HepG2 (cell line): ENCODE data around the gene MTFR1L. TPM values are rescaled to one million over a fixed set of nuclear protein-coding genes. Genes with fewer than 3 reads are reported as not detected.

Experiments used
- ATAC-seq: fragments of 200-7000 bp; cut with Tn5 transposase; 3 replicates; pipeline ENCODE4 v1.9.1; 2020; ENCODE audit warnings: mild to moderate bottlenecking, moderate library complexity
- BruUV-seq: library from RNA; stranded (reverse); fragments of 400-500 nt; replicated peaks from 2 replicates; lab custom pipeline; 2021; lab: Mats Ljungman, UMichigan
- CTCF ChIA-PET: fragments of 300-600 bp; formaldehyde crosslinking; extraction: SDS; loops from one replicate; lab custom pipeline; 2021; ENCODE audit warnings: low total read pairs, inconsistent platforms, low intra/inter-chr PET ratio; lab: Yijun Ruan, JAX
- POLR2A ChIA-PET: fragments of 350-600 bp; sonication (Branson Sonifier 250); formaldehyde crosslinking; loops from one replicate; lab custom pipeline; 2020; ENCODE audit warnings: antibody characterized with exemption, inconsistent platforms; lab: Yijun Ruan, JAX
- DNase-seq: peaks from one replicate; pipeline ENCODE4 v3.0.0-alpha.2; 2015; ENCODE audit warnings: low spot score
- FAIRE-seq: peaks from 3 replicates; lab custom pipeline; 2011; peaks lifted over from hg19 to GRCh38; lab: Jason Lieb, UNC
- H2AFZ ChIP-seq: one replicate; pipeline ENCODE4 v1.6.1; 2011; ENCODE audit warnings: low read length, inconsistent platforms
- H3K27ac ChIP-seq: fragments of 300-600 bp; 3 replicates; pipeline ENCODE4 v1.8.0; 2011; ENCODE audit warnings: mixed run types, mild to moderate bottlenecking, mixed read lengths, low read length, inconsistent platforms; ENCODE audit not compliant: insufficient read depth; ENCODE audit errors: extremely low read length
- H3K27me3 ChIP-seq, 2 experiments: fragments of 200-600 bp in 1 of 2; 2 replicates in 1 of 2; 3 replicates in 1 of 2; pipeline versions ENCODE4 v1.6.0 to v1.8.0; 2011; ENCODE audit warnings: low read length in 2 of 2, mild to moderate bottlenecking in 2 of 2, moderate library complexity in 2 of 2, inconsistent platforms in 1 of 2; ENCODE audit not compliant: insufficient read depth in 2 of 2, control insufficient read depth in 1 of 2
- H3K36me3 ChIP-seq, 2 experiments: fragments of 200-600 bp in 1 of 2; replicated peaks in 1 of 2; 2 replicates in 1 of 2; 3 replicates in 1 of 2; pipeline versions ENCODE4 v1.5.1 to v1.8.0; 2011; ENCODE audit warnings: low read length in 2 of 2, inconsistent platforms in 1 of 2; ENCODE audit not compliant: insufficient read depth in 2 of 2, control insufficient read depth in 1 of 2
- H3K4me1 ChIP-seq: 2 replicates; pipeline ENCODE4 v1.5.1; 2012; ENCODE audit warnings: low read length, inconsistent platforms; ENCODE audit not compliant: insufficient read depth
- H3K4me2 ChIP-seq: 2 replicates; pipeline ENCODE4 v1.6.0; 2011; ENCODE audit warnings: low read depth, low read length, inconsistent platforms
- H3K4me3 ChIP-seq, 3 experiments: fragments of 200-600 bp in 1 of 3; sonication (generic), shearing (Covaris generic) in 1 of 3; replicated peaks in 1 of 3; 2 replicates each; pipeline ENCODE4 v1.5.1; 2011 to 2016; ENCODE audit warnings: low read length in 3 of 3, inconsistent platforms in 2 of 3, low read depth in 2 of 3, mild to moderate bottlenecking in 2 of 3, control low read depth in 1 of 3, mixed read lengths in 1 of 3; ENCODE audit not compliant: insufficient read depth in 1 of 3
- H3K79me2 ChIP-seq: one replicate; pipeline ENCODE4 v1.6.1; 2011; ENCODE audit warnings: low read length, inconsistent platforms; ENCODE audit not compliant: insufficient read depth
- H3K9ac ChIP-seq: 2 replicates; pipeline ENCODE4 v1.6.0; 2011; ENCODE audit warnings: mild to moderate bottlenecking, low read depth, low read length, inconsistent platforms; ENCODE audit not compliant: insufficient read depth
- H3K9me3 ChIP-seq: 2 replicates; pipeline ENCODE4 v1.5.1; 2012; ENCODE audit warnings: mild to moderate bottlenecking, low read length
- H4K20me1 ChIP-seq: 2 replicates; pipeline ENCODE4 v1.6.0; 2011; ENCODE audit warnings: inconsistent platforms, mild to moderate bottlenecking, low read length, moderate library complexity; ENCODE audit not compliant: insufficient read depth
- ATF1 ChIP-seq: IDR thresholded peaks from 2 replicates; pipeline ENCODE4 v1.6.1; 2016; ENCODE audit warnings: mild to moderate bottlenecking, control low read depth
- ELF1 ChIP-seq: sonication (generic); formaldehyde crosslinking; IDR thresholded peaks from 2 replicates; pipeline ENCODE4 v1.4.0; 2020; ENCODE audit warnings: missing genetic modification reagents
- HNF4A ChIP-seq: sonication (generic); formaldehyde crosslinking; IDR thresholded peaks from 2 replicates; pipeline ENCODE4 v1.4.0; 2020; ENCODE audit warnings: missing genetic modification reagents
- SIN3A ChIP-seq: IDR thresholded peaks from 2 replicates; pipeline ENCODE4 v1.6.1; 2011; ENCODE audit warnings: low read depth, mild to moderate bottlenecking, control low read depth, low read length, borderline replicate concordance
- SRSF9 ChIP-seq: fragments of 200-400 bp; formaldehyde crosslinking; IDR thresholded peaks from 2 replicates; pipeline ENCODE4 v1.6.1; 2018; ENCODE audit warnings: borderline replicate concordance, mild to moderate bottlenecking, low read depth, low read length; ENCODE audit not compliant: insufficient read depth, poor library complexity, severe bottlenecking
- THYN1 ChIP-seq: sonication (generic); formaldehyde crosslinking; IDR thresholded peaks from 2 replicates; pipeline ENCODE4 v1.8.1; 2023; ENCODE audit warnings: low read depth, mild to moderate bottlenecking, moderate library complexity, missing genetic modification reagents, borderline replicate concordance
- TSC22D2 ChIP-seq: sonication (generic); formaldehyde crosslinking; IDR thresholded peaks from 2 replicates; pipeline ENCODE4 v1.5.1; 2020; ENCODE audit warnings: missing genetic modification reagents, mild to moderate bottlenecking, borderline replicate concordance
- ZNF530 ChIP-seq: sonication (generic); formaldehyde crosslinking; IDR thresholded peaks from 2 replicates; pipeline ENCODE4 v1.5.0; 2020; ENCODE audit warnings: low read depth, mild to moderate bottlenecking, missing genetic modification reagents
- ZNF777 ChIP-seq: sonication (generic); formaldehyde crosslinking; IDR thresholded peaks from 2 replicates; pipeline ENCODE4 v1.4.0; 2020; ENCODE audit warnings: missing genetic modification reagents
- WGBS: methylation state at CpG from one replicate; pipeline ENCODE4 v1.1.6; 2017; ENCODE audit warnings: low lambda C conversion rate; 5-methylcytosine and 5-hydroxymethylcytosine counted together
- in situ Hi-C: cut with HindIII; loops from 2 replicates; pipeline ENCODE4 v1.10.0; 2017; ENCODE audit warnings: low pct_unique_long_range_greater_than_20kb; ENCODE audit not compliant: extremely low pct_ligation_motif_present
- intact Hi-C: fragments of 100-400 bp; cut with micrococcal nuclease; formaldehyde crosslinking; loops from one replicate; pipeline ENCODE4 v1.10.0; 2022; ENCODE audit not compliant: unreplicated experiment
- polyA plus RNA-seq, 8 experiments: library from polyadenylated mRNA; depleted of rRNA in 3 of 8; stranded (reverse) in 7 of 8; unstranded in 1 of 8; fragments of >200 nt; fragmentation: Illumina TruSeq in 4 of 8; extraction: Trizol in 4 of 8; gene quantifications; 2 replicates each; pipeline versions ENCODE4 v1.2.1 to v1.2.3, GENCODE V29; 2011 to 2016; ENCODE audit warnings: low read depth in 4 of 8, missing spikeins in 1 of 8, mixed read lengths in 1 of 8; ENCODE audit not compliant: insufficient read depth in 1 of 8
- total RNA-seq, 5 experiments: library from RNA; depleted of rRNA; stranded (reverse); fragments of >200 nt; fragmentation: Illumina TruSeq; extraction: Trizol; gene quantifications; 2 replicates each; pipeline ENCODE4 v1.2.3, GENCODE V29; 2016; ENCODE audit warnings: low read depth in 1 of 5
- TF ChIP-seq, protein P1 (sequence below): sonication (generic); formaldehyde crosslinking; IDR thresholded peaks from 2 replicates; pipeline ENCODE4 v1.5.1; 2020; ENCODE audit warnings: mild to moderate bottlenecking, missing genetic modification reagents, moderate library complexity
- TF ChIP-seq, protein P2 (sequence below): fragments of 450-650 bp; IDR thresholded peaks from 2 replicates; pipeline ENCODE4 v1.6.1; 2017
- TF ChIP-seq, protein P3 (sequence below): sonication (generic); IDR thresholded peaks from 2 replicates; pipeline ENCODE4 v1.6.1; 2016; ENCODE audit warnings: low read depth, borderline replicate concordance
- TF ChIP-seq, protein P4 (sequence below): sonication (generic); formaldehyde crosslinking; IDR thresholded peaks from 2 replicates; pipeline ENCODE4 v1.4.0; 2020; ENCODE audit warnings: missing genetic modification reagents

Gene MTFR1L
- total and polyA plus RNA-seq, 2 of the 13 experiments (the other 11 are each of a cell fraction or from before 2014, with no cell fraction given) = 38.0 to 55.7 TPM

DNA sequence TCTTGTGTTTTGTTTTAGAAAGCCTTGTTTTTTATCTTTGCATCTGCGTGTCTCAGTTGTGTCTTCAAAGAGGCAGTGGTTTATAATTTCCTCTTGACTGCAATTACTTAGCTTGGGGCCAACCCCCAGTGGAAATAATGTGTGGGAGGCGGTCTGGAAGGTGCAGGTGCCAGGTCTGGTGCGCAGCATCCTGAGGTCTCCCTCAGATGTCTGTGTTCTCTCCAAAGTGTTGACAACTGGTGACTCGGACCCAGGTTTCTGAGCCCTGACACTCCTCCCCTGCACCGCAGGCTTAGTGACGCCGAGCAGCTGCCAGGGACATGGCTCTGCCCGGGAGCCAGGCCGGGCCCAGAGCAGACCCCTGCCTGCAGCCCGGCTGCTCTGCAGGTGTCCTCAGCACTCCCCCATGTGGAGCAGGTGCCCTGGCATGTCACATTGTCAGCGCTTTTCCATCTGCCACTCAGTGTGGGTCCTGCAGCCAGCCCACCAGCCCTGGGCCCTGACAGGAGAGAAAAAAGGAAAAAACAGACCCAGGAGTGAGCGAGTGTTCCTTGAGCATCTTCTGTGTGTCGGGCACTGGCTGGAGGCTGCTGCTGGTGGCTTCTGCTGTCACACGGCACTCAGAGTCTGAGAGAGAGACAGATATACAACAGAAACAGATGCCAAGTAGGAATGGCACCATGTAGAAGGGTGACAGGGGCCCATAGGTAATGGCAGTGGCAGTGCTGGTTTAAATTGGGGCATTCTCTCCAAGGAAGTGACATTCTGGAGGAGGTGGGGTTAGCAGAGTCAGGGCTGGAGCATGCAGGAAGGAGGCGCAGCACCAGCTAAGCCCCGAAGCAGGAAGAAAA lies 44.6 kb upstream of the MTFR1L start (continued):
- TF ChIP-seq, protein P1, sequence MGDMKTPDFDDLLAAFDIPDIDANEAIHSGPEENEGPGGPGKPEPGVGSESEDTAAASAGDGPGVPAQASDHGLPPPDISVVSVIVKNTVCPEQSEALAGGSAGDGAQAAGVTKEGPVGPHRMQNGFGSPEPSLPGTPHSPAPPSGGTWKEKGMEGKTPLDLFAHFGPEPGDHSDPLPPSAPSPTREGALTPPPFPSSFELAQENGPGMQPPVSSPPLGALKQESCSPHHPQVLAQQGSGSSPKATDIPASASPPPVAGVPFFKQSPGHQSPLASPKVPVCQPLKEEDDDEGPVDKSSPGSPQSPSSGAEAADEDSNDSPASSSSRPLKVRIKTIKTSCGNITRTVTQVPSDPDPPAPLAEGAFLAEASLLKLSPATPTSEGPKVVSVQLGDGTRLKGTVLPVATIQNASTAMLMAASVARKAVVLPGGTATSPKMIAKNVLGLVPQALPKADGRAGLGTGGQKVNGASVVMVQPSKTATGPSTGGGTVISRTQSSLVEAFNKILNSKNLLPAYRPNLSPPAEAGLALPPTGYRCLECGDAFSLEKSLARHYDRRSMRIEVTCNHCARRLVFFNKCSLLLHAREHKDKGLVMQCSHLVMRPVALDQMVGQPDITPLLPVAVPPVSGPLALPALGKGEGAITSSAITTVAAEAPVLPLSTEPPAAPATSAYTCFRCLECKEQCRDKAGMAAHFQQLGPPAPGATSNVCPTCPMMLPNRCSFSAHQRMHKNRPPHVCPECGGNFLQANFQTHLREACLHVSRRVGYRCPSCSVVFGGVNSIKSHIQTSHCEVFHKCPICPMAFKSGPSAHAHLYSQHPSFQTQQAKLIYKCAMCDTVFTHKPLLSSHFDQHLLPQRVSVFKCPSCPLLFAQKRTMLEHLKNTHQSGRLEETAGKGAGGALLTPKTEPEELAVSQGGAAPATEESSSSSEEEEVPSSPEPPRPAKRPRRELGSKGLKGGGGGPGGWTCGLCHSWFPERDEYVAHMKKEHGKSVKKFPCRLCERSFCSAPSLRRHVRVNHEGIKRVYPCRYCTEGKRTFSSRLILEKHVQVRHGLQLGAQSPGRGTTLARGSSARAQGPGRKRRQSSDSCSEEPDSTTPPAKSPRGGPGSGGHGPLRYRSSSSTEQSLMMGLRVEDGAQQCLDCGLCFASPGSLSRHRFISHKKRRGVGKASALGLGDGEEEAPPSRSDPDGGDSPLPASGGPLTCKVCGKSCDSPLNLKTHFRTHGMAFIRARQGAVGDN (CRISPR knock-in tag) = peak; percentile 25; the same call in 1 of the 2 replicates

DNA sequence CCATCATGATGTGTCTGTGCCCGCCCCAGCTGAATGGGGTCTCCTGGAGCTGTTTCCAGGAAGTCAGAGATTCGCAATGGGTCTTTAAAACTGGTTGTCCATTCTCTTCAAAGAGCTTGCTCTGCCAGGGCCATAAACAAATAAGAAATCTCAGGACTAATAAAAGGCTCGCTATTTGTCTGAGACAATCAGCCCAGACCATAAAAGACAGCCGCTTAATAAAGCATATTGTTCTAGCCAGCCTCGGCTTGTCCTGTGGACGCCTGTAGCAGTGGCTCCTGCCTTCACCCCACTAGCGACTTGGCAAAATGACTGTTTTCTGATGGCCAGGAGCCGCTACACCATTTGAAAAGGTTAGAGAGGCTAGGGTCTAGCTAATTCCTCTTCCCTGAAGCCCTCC lies 40.4 kb upstream of the MTFR1L start:
- Histone ChIP-seq H3K4me1 (peaks cover 32% of the 10 kb centered on the region), H2AFZ (no peak overlapping the region), H3K27me3 (peaks cover 0 to 32% of the 10 kb centered on the region in 2 experiments; a peak in 4 of 5 replicates), H3K9me3 (no peaks in the 10 kb centered on the region), H3K36me3 (no peaks in the 10 kb centered on the region), H3K27ac (no peak overlapping the region), H3K4me2 (no peak overlapping the region), H4K20me1 (no peaks in the 10 kb centered on the region), H3K79me2 (no peaks in the 10 kb centered on the region), H3K9ac (no peak overlapping the region), H3K4me3 (no peak overlapping the region)
- intact Hi-C loops = loop anchor here (10.0 kb wide), 1 partner anchor 85 kb away; no protein-coding TSS in a partner anchor
- no peak for DNase-seq
- 56% methylated on average over 8 of the region's 8 CpGs for WGBS
- ChIA-PET CTCF (no interaction called here), POLR2A (no interaction called here)
- FAIRE-seq = no peak
- no peak for ATAC-seq
- in situ Hi-C loops = no loop called here
- no TSS peak for BruUV-seq
- TF ChIP-seq THYN1 = no peak
- TF ChIP-seq ATF1 (CRISPR knock-in tag) = no peak
- TF ChIP-seq TSC22D2 = no peak
- TF ChIP-seq, protein P2, sequence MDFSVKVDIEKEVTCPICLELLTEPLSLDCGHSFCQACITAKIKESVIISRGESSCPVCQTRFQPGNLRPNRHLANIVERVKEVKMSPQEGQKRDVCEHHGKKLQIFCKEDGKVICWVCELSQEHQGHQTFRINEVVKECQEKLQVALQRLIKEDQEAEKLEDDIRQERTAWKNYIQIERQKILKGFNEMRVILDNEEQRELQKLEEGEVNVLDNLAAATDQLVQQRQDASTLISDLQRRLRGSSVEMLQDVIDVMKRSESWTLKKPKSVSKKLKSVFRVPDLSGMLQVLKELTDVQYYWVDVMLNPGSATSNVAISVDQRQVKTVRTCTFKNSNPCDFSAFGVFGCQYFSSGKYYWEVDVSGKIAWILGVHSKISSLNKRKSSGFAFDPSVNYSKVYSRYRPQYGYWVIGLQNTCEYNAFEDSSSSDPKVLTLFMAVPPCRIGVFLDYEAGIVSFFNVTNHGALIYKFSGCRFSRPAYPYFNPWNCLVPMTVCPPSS = no peak
- no peak for TF ChIP-seq SRSF9
- TF ChIP-seq, protein P3, sequence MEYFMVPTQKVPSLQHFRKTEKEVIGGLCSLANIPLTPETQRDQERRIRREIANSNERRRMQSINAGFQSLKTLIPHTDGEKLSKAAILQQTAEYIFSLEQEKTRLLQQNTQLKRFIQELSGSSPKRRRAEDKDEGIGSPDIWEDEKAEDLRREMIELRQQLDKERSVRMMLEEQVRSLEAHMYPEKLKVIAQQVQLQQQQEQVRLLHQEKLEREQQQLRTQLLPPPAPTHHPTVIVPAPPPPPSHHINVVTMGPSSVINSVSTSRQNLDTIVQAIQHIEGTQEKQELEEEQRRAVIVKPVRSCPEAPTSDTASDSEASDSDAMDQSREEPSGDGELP = no peak
- TF ChIP-seq HNF4A (CRISPR knock-in tag) = no peak
- no peak for TF ChIP-seq ZNF777
- TF ChIP-seq SIN3A = no peak
- TF ChIP-seq, protein P4, sequence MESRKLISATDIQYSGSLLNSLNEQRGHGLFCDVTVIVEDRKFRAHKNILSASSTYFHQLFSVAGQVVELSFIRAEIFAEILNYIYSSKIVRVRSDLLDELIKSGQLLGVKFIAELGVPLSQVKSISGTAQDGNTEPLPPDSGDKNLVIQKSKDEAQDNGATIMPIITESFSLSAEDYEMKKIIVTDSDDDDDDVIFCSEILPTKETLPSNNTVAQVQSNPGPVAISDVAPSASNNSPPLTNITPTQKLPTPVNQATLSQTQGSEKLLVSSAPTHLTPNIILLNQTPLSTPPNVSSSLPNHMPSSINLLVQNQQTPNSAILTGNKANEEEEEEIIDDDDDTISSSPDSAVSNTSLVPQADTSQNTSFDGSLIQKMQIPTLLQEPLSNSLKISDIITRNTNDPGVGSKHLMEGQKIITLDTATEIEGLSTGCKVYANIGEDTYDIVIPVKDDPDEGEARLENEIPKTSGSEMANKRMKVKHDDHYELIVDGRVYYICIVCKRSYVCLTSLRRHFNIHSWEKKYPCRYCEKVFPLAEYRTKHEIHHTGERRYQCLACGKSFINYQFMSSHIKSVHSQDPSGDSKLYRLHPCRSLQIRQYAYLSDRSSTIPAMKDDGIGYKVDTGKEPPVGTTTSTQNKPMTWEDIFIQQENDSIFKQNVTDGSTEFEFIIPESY (CRISPR knock-in tag) = no peak
- no peak for TF ChIP-seq ZNF530 (CRISPR knock-in tag)
- no peak for TF ChIP-seq ELF1 (CRISPR knock-in tag)
